Measurements from ENCODE around the gene GNA15.
"Not testable (repeated sequence)": the region's sequence is repeated elsewhere in the genome, so short reads cannot be mapped to it uniquely, and the experiment has no call there.

GNA15 gene

GRCh38 chr19:3135961-3136683 lies at the start of gene GNA15:
Gene GNA15, plus strand, starts transcription at chr19:3136033. Its CDS starts 418 bp downstream, at chr19:3136451.
- DNase-seq (ENCODE audit: extremely low read depth, low read depth) = no peak

GRCh38 chr19:3087769-3088168 lies 48.1 kb upstream of the GNA15 start:
- DNase-seq (ENCODE audit: extremely low read depth, low read depth) = no peak
- H3K4me3 ChIP-seq (replicated peaks; ENCODE audit: low read depth, low read length) = no peak overlapping the region

More at GRCh38 chr19:3135961-3136683, at the start of gene GNA15:
- no peak within 1 kb of the TSS for H3K4me3 ChIP-seq (replicated peaks; ENCODE audit: low read depth, low read length)
- TF ChIP-seq CTCF (IDR thresholded peaks at IDR 0.05; ENCODE audit: low read depth, low read length, missing control alignments) = no peak

DNA sequence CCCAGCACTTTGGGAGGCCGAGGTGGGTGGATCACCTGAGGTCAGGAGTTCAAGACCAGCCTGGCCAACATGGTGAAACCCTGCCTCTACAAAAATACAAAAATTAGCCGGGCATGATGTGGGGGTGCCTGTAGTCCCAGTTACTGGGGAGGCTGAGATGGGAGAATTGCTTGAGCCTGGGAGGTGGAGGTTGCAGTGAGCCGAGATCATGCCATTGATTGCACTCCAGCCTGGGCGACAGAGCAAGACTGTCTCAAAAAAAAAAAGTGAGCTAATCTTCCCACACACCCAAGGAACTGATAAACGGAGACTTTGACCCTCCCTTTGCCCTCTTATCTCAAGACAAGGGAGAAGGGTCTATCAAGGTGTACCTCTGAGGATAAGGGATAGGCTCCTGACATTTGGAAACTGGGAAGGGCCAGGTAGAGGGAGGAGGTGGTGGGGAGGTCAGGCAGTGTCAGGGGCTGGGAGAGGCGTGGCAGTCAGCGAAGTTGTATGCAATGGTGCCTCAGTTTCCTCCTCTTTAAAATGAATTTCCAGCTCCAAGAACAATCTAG lies 46.5 kb upstream of the GNA15 start:
- H3K4me3 ChIP-seq (replicated peaks; ENCODE audit: low read depth, low read length); DNase-seq (ENCODE audit: extremely low read depth, low read depth): not testable (repeated sequence)

More at GRCh38 chr19:3087769-3088168, 48.1 kb upstream of the GNA15 start:
- no peak for TF ChIP-seq CTCF (IDR thresholded peaks at IDR 0.05; ENCODE audit: low read depth, low read length, missing control alignments)

DNA sequence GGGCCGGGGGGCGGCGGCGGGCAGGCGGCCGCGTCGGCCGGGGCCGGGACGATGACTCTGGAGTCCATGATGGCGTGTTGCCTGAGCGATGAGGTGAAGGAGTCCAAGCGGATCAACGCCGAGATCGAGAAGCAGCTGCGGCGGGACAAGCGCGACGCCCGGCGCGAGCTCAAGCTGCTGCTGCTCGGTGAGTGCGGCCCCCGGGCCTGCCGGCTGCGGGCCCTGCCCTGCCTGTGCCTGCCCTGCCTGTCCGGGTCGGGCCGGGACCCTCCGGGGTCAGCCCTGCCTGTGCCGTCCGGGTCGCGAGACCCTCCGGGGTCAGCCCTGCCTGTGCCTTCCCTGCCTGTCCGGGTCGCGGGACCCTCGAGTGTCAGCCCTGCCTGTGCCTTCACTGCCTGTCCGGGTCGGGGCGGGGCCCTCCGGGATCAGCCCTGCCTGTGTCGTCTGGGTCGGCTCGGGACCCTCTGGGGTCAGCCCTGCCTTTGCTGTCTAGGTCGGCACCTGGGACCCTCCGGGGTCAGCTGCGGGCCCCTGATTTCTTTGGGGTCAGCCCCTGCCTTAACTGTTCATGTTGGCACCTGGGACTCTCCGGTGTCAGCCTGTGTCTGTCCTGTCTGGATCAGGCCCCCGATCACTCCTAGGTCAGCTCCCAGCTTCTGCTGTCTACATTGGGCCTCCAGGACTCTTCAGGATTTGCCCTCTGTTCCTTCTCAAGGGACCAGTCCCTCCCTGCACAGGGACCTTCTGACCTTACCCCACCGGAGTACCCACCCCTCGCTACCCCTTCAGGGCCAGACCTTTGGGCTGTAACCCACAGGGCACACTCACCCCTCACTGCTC lies 41.0 kb upstream of the GNA15 start:
- peak overlapping the region; percentile 85 for H3K4me3 ChIP-seq (replicated peaks; ENCODE audit: low read depth, low read length)
- DNase-seq (ENCODE audit: extremely low read depth, low read depth) = no peak
- no peak for TF ChIP-seq CTCF (IDR thresholded peaks at IDR 0.05; ENCODE audit: low read depth, low read length, missing control alignments)

- H3K4me3 ChIP-seq (replicated peaks; ENCODE audit: low read depth, low read length) = peak overlapping the region; percentile 85
- no peak for DNase-seq (ENCODE audit: extremely low read depth, low read depth)
- no peak for TF ChIP-seq CTCF (IDR thresholded peaks at IDR 0.05; ENCODE audit: low read depth, low read length, missing control alignments)
Measured at GRCh38 chr19:3095441-3096191, 40.2 kb upstream of the GNA15 start.

DNA sequence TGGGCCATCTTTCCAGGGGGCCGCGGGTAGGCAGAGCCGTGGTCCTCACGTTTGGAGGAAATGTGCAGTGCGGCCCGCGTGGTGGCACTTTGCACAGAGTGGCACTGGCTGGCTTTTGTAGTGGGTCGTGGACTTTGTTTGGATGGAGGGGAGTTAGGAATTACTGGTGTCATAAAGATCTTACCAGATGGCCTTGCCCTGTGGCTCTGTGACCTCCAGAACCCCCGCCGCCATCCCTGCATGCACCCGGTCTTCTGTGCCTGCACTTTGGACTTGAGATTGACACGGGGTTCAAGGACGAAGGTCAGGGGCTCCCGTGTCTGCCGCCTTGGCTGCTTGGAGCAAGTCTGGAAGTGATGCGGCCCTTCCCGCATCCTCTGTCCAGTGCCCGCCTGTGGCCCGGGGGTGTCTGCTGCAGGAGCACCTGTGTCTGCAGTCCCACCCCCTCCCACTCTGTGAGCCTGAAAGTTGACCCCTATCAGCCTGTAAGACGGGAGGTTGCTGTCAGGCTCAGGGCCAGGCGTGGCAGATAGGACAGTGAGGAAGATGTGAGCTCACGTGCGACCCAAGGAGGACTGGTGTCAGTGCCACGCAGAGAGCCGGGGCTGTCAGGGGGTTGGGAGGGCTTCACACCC lies 39.4 kb upstream of the GNA15 start:
- peak overlapping the region; percentile 85 for H3K4me3 ChIP-seq (replicated peaks; ENCODE audit: low read depth, low read length)
- no peak for TF ChIP-seq CTCF (IDR thresholded peaks at IDR 0.05; ENCODE audit: low read depth, low read length, missing control alignments)

More for the DNA sequence above, 39.4 kb upstream of the GNA15 start:
- no peak for DNase-seq (ENCODE audit: extremely low read depth, low read depth)

Measured in HFF-Myc (cell line).